Dedifferentiated amniotic fluid mesenchymal stem cell (primary cell): ENCODE measurements around the gene RAB40B.

ENCODE experiments used
- DNase-seq: peaks from one replicate; pipeline ENCODE4 v3.0.0-alpha.2; 2016; ENCODE audit errors: extremely low spot score

RAB40B gene

DNA sequence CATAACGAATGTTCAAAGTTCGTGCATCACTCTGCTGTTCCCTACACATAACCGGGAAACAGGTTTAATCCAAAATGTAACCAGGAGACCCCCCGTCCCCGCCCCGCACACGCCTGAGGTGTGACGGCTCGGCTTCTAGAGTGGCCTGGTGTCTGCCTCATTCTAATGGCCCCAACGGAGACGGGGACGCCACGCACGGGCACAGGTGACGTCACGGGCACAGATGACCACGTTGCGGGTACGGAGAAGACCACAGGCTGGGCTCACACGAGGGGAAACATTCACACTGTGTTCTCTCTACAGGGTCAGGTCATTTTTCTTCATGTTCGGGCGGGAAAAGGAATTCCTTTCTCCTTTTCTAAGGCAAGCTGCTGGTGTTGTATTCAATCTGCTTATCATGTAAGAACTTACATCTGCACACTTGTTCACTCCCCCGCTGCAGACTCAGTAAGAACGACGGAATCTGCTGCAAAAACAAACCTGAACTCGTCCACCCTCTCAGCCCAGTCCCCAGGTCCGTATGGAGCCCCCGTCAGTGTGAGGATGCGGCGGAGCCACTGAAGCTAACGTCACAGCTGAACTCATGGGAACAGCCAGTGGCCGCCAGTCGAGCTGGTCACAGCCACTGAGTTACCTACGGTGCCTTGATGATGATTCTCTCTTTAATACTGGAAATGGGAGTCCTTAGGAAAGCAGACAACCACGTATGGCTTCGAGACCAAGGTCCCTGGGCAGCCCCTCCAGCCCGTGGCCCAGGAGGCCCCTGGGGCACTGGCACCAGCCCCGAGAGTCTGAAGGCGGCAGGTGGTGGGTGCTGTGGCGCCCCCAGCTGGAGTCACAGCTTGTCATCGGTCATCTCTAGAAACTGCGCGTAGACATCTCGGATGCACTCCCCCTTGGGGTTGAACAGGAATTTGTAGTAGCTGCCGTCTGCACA is 83.1 kb downstream of the RAB40B start:
- DNase-seq = no peak

DNA sequence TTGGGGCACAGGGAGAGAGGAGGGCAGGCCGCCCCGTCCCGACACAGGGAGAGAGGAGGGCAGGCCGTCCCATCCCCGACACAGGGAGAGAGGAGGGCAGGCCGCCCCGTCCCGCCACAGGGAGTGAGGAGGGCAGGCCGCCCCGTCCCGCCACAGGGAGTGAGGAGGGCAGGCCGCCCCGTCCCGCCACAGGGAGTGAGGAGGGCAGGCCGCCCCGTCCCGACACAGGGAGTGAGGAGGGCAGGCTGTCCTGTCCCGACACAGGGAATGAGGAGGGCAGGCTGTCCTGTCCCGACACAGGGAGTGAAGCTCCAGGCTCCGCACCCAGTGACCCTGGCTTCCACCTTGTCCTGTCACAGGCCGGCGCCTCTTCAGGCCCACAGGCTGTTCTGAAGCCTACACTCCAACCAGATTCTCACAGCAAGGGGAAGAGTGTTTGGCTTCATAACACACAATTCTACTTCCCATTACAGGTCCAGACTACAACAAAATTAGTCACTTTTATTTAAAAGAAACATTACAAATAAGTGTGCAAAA is 84.3 kb downstream of the RAB40B start:
- no peak for DNase-seq

DNA sequence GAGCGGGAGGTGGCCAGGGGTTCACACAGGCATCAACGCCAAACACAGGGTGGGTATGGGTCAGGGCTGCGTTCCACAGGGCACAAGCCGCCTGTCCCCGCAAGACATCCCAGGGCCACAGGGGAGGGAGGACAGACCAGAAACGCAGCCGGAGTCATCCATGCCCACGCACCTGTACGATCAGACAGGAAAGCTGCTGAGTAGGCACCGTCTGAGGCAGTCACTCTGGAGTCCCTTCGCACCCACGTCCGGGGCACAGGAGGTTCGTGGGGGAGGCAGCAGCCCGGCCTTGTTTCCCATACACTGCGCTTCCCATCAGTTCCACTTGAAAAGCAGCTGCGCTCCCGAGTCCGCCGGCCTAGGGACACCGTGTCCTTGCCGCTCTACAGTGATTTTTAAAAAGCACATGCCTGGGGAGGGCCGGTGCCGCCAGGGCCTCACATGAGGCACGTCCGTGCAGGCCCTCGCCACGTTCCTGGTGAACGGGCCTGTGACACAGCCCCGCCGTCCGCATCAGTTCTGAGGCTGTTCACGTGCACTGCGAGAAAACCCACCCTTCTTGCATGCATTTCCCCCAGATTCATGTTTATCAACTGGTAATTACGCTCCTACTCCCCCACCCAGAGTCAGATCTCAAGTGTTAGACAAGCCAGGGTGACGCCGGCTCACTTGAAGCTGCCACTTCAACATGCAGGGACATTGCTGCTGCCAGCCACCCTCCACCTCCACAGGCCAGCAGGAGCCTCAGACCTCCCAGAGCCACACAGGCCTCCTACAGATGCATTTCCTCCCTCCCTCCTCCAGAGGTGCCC is 85.0 kb downstream of the RAB40B start:
- no peak for DNase-seq

DNA sequence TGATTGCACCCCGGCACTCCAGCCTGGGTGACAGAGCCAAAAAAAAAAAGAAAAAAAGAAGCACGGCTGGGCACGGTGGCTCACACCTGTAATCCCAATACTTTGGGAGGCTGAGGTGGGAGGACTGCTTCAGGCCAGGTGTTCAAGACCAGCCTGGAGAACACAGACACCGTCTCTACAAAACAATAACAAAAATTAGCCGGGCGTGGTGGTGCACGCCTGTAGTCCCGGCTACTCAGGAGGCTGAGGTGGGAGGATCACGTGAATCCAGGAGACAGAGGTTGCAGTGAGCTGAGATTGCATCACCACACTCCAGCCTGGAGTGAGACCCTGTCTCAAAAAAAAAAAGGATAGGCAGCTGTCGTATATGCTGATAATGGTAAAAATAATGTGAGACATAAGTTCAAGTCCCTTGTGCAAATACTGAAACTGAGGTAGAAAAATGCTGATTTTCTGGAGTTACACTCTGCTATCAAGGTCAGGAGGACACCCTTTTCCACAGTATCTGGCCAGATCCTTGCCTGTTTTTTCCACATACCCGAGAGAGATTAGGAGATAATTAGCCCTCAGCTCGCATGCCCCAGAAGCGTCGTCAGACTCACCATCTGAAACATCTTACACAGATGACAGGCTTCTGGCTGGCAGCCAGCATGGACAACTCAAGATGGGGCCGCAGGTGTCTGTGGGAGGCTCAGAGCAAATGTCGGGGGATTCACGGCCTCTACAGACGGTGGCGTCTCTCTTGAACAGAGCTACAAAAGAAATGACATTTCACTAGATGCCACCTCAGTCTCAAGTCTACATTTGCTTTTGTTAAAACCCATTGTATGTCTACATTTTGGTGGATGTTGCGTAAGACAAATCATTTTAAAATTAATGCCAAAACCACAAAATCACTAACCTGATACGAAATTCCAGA is 87.1 kb downstream of the RAB40B start:
- no peak for DNase-seq

DNA sequence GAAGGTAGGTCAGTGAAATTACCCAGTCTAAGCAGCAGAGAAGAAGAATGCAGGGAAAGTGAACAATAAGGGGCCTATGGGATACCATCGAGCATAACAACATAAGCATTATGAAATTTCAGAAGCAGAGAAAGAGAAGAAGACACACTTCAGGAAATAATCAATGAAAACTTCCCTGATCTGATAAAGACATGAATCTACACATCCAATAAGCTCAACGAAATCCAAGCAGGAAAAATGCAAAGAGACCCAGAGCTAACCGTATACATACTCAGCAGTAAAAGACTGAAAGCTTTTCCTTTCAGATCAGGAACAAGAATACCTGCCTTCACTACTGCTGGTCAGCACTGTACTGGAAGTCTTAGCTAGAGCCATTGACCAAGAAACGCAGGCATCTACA is 88.8 kb downstream of the RAB40B start:
- DNase-seq = no peak

DNA sequence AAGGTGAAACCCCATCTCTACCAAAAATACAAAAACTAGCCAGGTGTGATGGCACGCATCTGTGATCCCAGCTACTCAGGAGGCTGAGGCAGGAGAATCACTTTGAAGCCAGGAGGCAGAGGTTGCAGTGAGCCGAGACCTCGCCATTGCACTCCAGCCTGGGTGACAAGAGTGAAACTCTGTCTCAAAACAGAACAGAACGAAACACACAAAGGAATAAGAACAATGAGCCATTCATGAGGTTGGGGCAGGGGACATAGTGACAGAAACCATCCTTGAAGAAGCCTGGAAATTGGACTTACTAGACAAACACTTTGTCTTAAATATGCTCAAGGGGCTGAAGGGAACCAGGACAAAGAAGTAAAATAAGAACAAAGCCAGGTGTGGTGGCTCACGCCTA is 89.7 kb downstream of the RAB40B start:
- no peak for DNase-seq

DNA sequence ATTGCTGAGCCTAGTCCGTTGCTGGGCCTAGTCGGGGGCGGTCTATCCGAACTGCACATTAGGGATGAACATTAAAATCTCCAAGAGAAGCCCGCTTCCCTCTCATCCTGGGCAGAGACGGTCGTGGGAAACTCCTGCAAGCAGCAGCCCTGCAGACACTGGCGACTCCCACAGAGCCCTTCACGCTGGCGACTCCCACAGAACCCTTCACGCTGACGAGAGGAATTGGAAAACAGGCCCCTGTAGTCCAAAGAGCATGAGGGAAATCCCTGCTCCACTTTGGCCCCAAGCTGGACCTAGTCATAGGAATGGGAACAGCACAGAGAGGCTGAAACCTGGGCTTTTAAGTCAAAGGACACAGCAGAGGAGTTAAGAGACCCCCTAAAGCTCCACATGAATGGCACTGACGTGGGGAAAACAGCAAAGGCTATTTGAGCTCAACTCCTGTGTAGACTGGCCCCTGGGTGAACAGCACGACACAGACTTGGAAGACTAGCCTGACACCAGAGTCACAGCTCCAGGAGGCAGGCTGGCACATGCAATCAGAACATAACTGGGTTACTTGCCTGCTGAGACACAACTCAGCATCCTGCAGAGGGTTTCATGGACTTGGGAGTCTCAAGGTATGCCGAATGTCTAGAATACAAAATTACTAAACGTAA is 92.4 kb downstream of the RAB40B start:
- no peak for DNase-seq
